Measurements from ENCODE around the gene CNDP1.

CNDP1 gene

GRCh38 chr18:74582642-74583041, 48.3 kb downstream of the CNDP1 start:
- no peak for DNase-seq (ENCODE audit: low spot score)

GRCh38 chr18:74587441-74587840, 53.1 kb downstream of the CNDP1 start:
- no peak for DNase-seq (ENCODE audit: low spot score)

GRCh38 chr18:74589021-74589420, 54.7 kb downstream of the CNDP1 start:
- DNase-seq (ENCODE audit: low spot score) = no peak

- no peak for DNase-seq (ENCODE audit: low spot score)
Observed at GRCh38 chr18:74589811-74590210, 55.5 kb downstream of the CNDP1 start.

- DNase-seq (ENCODE audit: low spot score) = peak; percentile 16
Observed at GRCh38 chr18:74590671-74591070, 56.4 kb downstream of the CNDP1 start.

- no peak for DNase-seq (ENCODE audit: low spot score)
Observed at GRCh38 chr18:74595431-74595830, 61.1 kb downstream of the CNDP1 start.

GRCh38 chr18:74597034-74597661, 62.8 kb downstream of the CNDP1 start:
- DNase-seq (ENCODE audit: low spot score) = no peak

- peak; percentile 93 for DNase-seq (ENCODE audit: low spot score)
Observed at GRCh38 chr18:74597662-74598349, 63.5 kb downstream of the CNDP1 start, which contains the start of gene ZNF407. TSS of gene ZNF407 (plus strand) at chr18:74597870. CDS start at chr18:74631020, 33,150 bp downstream.

GRCh38 chr18:74598350-74599001, 64.2 kb downstream of the CNDP1 start:
- DNase-seq (ENCODE audit: low spot score) = peak; percentile 62

GRCh38 chr18:74604361-74604760, 70.1 kb downstream of the CNDP1 start:
- DNase-seq (ENCODE audit: low spot score) = no peak

GRCh38 chr18:74604774-74605173, 70.5 kb downstream of the CNDP1 start:
- no peak for DNase-seq (ENCODE audit: low spot score)

- peak; percentile 17 for DNase-seq (ENCODE audit: low spot score)
Observed at GRCh38 chr18:74608681-74609080, 74.4 kb downstream of the CNDP1 start.

- DNase-seq (ENCODE audit: low spot score) = peak; percentile 73
Observed at GRCh38 chr18:74609535-74609934, 75.2 kb downstream of the CNDP1 start.

GRCh38 chr18:74610051-74610615, 75.8 kb downstream of the CNDP1 start:
- DNase-seq (ENCODE audit: low spot score) = no peak

GRCh38 chr18:74610860-74611259, 76.6 kb downstream of the CNDP1 start:
- DNase-seq (ENCODE audit: low spot score) = no peak

GRCh38 chr18:74611765-74612164, 77.5 kb downstream of the CNDP1 start:
- DNase-seq (ENCODE audit: low spot score) = no peak

- DNase-seq (ENCODE audit: low spot score) = no peak
Observed at GRCh38 chr18:74613381-74613780, 79.1 kb downstream of the CNDP1 start.

- no peak for DNase-seq (ENCODE audit: low spot score)
Observed at GRCh38 chr18:74616494-74616893, 82.2 kb downstream of the CNDP1 start.

- no peak for DNase-seq (ENCODE audit: low spot score)
Observed at GRCh38 chr18:74617486-74617885, 83.2 kb downstream of the CNDP1 start.

GRCh38 chr18:74622072-74622471, 87.8 kb downstream of the CNDP1 start:
- no peak for DNase-seq (ENCODE audit: low spot score)

- peak; percentile 23 for DNase-seq (ENCODE audit: low spot score)
Observed at GRCh38 chr18:74623047-74623816, 88.9 kb downstream of the CNDP1 start.

- DNase-seq (ENCODE audit: low spot score) = no peak
Observed at GRCh38 chr18:74624466-74624865, 90.2 kb downstream of the CNDP1 start.

All from kidney tubule cell (primary cell).